GM19438 (cell line): ENCODE data around the gene THBS2.

Experiments used
- ATAC-seq: cut with Tn5 transposase; IDR thresholded peaks from one replicate; pipeline ENCODE4 v1.9.1; 2021; ENCODE audit warnings: low read depth; ENCODE audit not compliant: unreplicated experiment

THBS2 gene

GRCh38 chr6:169234634-169235033 is 19.0 kb downstream of the THBS2 start:
- ATAC-seq, result no peak

DNA sequence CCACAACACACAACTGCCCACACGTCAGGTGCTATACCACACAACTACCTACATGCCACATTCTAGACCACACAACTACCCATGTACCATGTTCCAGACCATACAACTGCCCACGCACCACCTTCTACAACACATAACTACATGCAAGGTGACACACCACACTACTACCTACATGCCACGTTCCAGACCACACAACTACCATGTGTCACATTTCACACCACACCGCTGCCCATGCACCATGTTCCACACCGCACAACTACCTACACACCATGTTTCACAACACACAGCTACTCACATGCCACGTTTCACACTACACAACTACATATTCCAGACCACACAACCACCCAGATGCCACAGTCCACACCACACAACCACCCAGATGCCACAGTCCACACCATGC is 19.8 kb downstream of the THBS2 start:
- ATAC-seq, result no peak

DNA sequence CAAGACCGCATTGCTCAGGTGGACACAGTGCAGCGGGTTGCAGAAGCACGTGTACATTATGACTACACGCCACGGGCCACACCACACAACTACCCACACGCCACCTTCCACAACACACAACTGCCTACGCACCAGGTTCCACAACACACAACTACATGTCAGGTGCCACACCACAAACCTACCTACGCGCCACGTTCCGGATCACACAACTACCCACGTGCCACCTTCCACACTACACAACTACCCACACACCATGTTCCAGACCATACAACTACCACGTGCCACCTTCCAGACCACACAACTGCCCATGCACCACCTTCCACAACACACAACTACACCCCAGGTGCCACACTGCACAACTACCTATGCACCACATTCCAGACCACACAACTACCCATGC is 20.5 kb downstream of the THBS2 start:
- no peak for ATAC-seq

DNA sequence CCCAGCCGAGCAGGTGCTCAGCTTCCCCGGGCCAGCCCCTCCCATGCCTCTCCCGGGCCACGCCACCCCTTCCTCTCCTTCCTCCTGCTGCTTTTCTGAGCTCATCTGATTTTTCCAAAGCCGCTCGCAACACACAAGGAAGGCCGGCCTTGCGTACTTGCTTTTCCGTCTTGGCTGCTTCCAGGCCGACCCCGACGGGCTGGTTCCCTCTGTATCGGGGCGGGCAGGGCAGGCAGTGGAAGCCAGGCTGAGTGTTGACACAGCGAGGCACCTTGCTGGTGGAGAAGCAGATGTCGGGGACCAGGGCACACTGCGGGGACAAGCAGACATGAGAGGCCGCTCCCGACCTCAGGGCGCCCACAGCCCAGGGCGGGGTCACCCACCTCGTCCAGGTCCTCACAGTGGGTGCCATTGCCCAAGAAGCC is 21.1 kb downstream of the THBS2 start:
- ATAC-seq, result no peak

DNA sequence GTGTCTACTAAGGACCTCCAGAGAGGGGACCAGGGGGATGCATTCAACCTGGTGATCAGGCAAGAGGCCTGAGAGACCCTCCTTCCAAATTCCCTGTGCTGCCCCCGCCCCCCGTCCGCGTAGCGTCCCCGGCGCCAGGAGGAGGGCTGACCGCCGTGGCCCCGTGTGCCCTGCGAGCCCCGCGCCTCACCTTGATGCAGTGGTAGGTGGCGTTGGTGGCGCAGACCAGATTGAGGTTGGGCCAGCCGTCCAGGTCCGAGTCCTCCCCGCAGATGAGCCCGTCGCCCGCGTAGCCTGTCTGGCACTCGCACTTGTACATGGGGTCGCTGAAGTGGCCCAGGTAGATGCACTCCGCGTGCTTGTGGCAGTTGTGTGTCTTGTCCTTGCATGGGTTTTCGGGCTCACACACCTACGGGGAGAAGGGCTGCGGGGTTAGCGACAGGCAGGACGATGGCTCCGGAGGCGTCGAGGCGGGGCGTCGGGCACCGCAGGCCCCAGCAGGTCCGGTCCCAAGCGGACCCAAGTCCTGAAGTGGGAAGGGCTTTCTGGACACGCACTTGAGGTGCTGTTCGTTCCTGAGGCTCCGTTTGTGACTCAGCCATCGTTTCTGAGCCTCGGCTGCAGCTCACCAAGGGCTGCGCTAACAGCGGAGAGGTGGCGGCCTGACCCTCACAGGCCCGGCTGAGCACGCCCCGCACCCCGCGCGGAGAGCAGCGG is 21.7 kb downstream of the THBS2 start:
- ATAC-seq, result no peak

DNA sequence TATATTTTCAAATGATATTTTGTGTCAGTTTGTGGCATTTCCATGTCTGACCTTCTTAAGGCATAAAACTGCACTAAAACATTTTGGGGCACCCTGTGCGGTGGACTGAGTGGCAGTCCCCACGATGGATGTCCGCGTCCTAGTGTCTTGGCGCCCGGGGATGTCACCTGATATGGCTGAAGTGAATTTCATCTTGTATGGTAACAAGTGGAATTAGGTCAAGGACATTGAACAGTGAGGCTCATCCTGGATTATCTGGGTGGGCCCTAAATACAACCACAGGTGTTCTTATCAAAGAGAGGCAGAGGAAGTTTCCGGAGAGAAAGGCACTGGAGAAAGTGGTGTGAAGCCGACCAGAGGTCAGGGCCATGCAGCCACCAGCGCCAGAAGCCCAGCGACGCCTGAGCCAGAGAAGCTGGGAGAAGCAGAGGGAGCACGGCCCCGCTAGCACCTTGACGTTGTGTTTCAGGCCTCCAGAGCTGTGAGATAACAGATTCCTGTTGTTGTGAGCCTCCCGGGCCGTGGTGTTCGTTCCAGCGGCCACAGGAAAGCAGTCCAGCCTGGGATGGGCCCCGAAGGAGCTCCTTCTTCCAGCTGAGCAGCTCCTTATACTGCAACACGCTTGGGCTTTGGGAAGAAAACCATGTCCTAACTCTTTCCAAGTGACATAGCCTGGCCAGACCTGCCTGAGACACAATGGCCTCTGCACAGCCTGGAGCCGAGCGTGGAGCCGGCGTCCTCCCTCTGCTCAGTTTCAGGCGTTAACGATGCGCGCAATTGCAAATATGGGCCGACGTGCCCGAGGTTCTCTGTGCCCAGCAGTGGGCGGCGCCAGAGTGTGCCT is 22.5 kb downstream of the THBS2 start:
- ATAC-seq, result no peak

- ATAC-seq, result no peak
Observed at GRCh38 chr6:169230322-169230665, 23.4 kb downstream of the THBS2 start.

GRCh38 chr6:169229615-169230321 is 23.9 kb downstream of the THBS2 start:
- no peak for ATAC-seq

DNA sequence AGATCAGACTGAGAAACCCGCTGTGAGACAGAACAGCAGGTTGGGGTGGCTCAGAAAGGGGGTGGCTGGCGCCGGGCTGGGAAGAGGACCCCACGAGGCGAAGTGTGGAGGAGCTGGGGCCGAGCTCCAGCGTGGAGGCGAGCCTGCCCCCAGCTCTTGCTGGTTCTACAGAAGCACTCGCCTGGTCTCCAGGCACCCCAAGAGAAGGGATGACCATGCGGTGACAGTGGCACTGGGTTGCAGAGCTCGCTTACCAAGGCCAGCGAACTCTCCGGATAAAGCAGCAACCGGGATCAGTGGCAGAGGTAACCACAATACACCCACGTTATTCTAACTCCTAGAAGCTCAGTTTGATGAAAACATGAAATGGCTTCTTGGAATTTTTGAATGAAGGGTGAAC is 26.5 kb downstream of the THBS2 start:
- ATAC-seq, result no peak

DNA sequence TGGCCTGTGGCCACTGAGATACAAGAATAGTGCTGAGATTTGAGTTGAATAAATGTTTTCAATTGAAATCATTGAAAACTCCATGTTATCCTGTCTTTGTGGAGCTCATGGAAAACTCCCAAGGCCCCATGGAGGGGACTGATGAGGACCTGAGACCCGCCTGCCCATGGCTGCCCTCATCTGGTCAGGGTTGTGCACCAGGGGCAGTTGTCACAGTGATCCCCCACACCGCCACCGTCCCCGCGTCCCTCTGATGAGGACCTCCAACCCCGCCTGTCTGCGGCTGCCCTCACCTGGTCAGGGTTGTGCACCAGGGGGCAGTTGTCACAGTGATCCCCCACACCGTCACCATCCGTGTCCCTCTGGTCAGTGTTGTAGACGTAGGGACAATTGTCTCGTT is 27.8 kb downstream of the THBS2 start:
- no peak for ATAC-seq

- ATAC-seq, result no peak
Observed at GRCh38 chr6:169225131-169225576, 28.5 kb downstream of the THBS2 start.

DNA sequence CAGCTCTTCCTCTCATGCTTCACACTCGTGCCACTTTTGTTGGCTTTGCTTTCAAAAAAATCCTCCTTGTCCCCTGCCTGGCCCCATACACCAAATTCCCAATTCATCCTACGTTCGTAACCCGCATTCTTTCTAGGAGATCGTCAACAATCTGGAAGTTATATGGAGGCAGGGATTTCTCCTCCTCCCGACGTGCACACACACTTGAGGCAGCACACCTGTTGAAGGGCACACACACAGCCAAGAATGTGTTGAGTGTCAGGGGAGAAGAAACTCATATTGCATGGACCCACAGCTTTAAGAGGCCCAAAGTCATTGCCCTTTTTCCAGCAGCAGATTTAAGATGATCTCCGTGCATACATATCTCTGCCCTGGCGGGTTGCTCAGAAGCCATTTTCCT is 28.9 kb downstream of the THBS2 start:
- no peak for ATAC-seq

DNA sequence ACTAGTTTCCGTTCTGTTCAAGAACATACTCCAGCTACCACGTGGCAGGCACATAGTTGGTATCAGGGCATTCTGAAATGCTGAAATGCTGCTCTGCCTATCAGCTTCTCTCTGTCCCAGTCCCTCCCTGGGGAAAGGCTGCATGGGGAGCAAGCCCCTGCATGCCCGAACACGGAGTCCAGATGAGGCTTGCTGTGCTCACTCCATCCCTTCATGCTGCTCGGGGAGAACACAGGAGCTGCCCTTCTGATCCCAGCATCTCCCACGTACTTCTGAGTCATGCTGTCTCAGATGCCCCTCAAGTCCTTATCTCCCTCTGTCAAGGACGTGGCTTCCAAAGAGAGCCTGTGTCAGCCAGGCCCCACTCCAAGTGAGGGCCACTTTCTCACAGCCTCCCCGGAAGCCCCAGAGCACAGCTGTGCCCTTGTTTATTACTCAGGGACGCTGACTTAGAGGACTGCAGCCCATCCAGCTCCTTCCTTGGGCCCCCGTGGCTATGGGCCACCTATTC is 29.4 kb downstream of the THBS2 start:
- no peak for ATAC-seq

DNA sequence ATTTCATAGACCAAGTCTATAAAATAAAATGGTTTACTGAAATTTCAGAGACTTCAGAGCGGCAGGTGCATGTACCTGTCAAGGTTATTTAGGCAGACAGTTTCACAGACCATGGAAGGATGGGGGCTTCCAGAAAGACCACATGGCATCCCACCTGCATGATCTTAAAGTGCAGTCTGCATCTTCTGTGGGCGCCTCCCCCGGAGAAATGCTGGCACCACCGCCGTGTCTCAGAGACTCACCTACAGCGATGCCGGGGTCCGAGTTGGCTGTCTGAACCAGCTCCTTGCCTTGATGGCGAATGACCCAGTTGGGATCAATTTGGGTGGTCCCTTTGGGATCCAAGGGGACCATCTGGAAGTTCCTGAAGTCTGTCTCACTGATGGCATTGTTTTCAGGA is 30.6 kb downstream of the THBS2 start:
- no peak for ATAC-seq

DNA sequence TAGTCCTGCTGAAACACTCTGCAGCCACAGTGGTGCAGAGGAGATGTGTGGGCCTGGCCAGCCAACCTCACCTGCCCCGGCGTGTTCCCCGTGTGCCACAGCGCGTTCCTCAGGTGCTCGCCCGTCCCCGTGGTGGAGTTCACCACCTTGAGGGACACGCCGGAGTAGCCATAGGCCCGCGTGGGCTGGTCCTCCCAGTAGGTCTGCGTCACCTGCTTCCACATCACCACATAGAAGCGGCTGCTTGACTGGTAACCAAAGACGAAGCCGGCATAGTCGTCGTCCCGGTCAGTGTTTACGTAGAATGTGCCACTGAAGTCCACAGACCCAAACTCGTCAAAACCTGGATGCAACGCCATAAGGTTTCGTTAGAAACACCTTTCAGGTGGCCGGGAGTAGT is 31.5 kb downstream of the THBS2 start:
- ATAC-seq, result no peak

GRCh38 chr6:169221264-169221663 is 32.4 kb downstream of the THBS2 start:
- no peak for ATAC-seq

- ATAC-seq, result no peak
Observed at GRCh38 chr6:169220068-169220964, 33.3 kb downstream of the THBS2 start.

GRCh38 chr6:169217972-169218371 is 35.7 kb downstream of the THBS2 start:
- ATAC-seq, result no peak

- ATAC-seq, result no peak
Observed at GRCh38 chr6:169216830-169217229, 36.8 kb downstream of the THBS2 start.

DNA sequence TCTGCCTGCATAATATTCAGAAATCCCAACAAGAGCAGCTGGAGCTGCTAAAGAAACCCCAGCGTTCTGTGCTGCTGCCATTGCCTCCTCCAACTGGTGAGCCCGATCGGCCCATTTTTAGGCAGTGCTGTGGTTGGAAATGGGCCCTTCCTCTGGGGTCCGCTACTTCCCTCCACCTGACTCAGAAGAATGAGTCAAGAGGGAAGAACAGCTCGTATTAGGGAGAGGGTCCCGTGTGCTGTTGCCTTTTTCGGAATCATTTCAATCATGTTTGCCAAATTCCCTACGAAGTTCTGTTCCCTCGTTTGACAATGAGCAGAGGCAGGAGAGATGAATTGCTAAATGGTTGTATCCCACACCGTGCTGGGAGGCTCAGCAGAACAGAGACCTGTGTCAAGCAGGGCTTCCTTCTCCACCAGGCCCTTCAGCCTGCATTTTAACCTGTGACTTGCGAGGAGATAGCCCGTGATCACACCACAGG is 38.4 kb downstream of the THBS2 start:
- no peak for ATAC-seq
